Anterior cingulate cortex (tissue), 58 donors: ENCODE measurements around the gene SLC35F2.
A peak's percentile ranks its signal among the peaks of the same experiment; 100 is the strongest.
"Not testable (repeated sequence)": the region's sequence is repeated elsewhere in the genome, so short reads cannot be mapped to it uniquely, and the experiment has no call there.

Source experiments
- DNase-seq, 58 donors: peaks; one replicate each; lab custom pipeline; 2025; lab: John Stamatoyannopoulos, UW

Gene SLC35F2

DNA sequence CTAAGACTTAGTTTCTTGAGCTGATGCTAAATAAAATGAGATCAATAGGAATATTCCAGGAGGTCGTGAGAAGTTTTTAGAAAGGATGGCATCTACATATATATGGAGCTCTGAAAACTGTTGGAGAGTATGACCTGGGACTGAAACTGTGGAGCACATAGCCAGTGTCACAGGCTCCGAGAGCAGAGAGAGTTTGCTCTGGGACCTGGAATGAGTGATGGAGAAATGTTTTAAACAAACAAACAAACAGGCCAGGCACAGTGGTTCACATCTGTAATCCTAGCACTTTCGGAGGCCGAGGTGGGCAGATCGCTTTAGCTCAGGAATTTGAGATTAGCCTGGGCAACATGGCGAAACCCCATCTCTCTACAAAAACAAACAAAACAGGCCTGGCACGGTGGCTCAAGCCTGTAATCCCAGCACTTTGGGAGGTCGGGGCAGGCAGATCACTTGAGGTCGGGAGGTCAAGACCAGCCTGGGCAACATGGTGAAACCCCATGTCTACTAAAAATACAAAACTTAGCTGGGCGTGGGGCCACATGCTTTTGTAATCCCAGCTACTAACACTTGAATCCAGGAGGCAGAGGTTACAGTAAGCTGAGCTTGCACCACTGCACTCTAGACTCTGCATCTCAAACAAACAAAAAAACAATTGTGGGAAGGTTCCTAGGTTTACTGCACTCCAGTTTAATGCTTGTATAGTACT lies 67.1 kb downstream of the SLC35F2 start:
- DNase-seq = no peak

DNA sequence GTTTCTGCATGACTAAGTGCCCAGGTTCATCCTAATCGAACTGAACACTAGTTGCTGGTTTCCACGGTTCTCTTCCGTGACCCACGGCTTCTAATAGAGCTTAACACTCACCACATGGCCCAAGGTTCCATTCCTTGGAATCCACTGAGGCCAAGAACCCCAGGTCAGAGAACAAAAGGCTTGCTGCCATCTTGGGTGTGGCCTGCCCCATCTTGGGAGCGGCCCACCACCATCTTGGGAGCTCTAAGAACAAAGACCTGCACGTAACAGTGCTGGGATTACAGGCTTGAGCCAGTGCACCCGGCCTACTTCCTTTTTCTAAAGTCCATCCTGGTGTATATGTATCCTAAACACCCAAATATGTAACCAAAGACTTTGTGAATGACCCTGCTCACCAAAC lies 68.8 kb downstream of the SLC35F2 start:
- DNase-seq = no peak

DNA sequence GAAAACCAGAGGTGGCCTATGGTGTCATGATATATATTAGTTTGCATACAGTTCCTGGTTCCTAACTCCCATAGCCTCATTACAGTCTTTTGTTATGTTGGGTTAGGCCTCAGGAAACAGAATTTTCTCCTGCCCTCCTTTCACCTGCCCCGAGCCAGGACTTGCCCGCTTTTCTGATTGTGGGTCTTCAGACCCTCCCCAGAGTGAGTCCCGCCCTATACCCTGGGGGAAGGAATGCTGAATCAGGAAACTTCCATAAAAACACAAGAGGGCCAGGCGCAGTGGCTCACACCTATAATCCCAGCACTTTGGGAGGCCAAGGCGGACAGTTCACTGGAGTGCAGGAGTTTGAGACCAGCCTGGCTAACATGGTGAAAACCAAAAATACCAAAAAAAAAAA lies 70.9 kb downstream of the SLC35F2 start:
- no peak for DNase-seq

DNA sequence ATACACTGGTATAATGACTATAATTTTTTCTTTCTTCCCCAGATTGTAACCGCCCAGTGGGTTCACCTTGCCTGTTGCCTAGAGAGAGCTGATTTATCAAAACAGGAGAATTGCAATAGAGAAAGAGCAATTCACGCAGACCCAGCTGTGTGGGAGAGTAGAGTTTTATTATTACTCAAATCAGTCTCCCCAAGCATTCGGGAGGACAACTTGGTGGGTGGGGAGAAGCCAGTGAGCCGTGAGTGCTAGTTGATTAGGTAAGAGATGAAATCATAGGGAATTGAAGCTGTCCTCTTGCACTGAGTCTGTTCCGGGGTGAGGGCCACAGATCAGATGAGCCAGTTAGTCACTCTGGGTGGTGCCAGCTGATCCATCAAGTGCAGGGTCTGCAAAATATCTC lies 73.2 kb downstream of the SLC35F2 start:
- no peak for DNase-seq

DNA sequence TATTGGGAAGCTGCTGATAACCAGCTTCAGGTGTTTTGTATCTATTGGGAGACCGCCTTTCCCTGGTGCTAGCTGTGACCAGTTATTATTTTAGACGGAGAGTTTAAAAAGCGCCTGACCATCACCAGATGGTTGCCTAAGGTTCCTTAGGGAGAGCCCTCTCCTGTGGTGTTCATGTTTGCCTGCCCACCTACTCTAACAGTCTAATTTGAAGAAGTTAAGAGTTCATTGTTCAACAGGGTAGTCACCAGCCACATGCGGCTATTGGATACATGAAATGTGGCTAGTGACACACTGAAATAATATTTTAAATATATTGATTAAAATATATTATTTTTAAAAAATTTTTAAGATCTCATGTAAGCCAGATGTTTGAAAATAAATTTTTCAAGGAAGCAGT lies 75.5 kb downstream of the SLC35F2 start:
- no peak for DNase-seq

DNA sequence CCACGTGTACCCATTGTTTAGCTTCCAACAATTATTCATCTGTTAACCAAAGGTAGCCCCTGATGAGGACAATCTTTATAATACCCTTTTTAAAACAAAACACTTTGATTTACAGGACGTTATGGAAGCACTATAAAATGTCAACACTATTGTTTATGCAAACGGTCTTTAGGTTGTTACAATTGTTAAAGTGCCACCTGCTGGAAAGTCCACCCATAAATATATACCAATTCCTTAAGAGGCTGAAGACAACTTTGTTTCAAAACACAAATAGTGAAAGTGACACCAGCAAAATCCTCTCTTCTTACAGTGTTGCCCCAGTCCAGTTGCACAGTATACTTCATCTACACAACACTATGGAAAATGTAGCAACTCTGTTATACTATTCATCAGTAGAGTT lies 77.8 kb downstream of the SLC35F2 start:
- no peak for DNase-seq

DNA sequence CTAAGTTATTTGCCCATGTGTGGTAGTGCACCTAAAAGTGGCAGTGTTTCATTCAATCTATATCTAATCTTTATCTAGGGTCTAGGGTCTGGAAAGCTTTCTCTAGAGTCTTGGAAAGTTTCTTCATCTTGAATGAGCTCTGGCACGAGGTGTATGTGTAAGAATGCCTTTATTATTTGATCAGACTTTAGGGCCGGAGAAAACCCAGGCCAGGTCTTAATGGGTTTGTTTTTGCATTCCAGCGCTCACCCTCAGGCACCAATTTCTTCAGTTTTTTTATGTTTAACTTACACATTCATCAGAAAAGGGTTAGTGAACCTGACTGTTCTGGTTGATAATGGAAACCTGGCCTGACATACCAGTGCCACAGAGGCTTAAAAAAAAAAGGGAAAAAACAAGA lies 78.5 kb downstream of the SLC35F2 start:
- DNase-seq = no peak

DNA sequence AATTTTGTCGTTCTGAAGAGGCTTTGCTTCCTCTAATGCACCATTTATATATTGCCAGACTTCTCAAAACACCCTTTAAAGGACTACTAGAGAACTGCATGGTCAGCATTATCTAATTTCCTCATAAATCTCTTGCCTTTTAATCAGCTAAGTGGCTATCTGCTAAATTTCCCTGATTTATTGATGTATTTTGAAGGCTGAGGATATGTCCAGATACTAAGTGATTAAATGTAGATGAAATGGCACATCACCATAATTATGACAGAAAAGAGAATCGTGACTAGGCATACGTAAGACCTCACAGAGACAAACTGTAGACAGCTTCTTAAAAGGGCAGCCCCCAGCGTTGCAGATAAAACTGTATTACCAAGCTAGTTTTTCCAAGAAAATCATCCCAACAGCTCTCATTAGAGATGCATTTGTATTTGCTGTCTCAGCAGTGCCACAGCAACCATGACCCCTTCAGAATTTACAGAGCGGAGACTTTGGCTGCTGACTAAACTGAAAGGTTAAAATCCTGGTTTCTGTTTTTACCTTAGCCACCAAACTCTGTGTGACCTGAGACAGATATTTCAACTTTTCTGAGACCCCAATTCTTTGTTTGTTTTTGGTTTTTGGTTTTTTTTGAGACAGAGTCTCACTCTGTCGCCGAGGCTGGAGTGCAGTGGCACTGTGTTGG lies 79.6 kb downstream of the SLC35F2 start:
- no peak for DNase-seq

DNA sequence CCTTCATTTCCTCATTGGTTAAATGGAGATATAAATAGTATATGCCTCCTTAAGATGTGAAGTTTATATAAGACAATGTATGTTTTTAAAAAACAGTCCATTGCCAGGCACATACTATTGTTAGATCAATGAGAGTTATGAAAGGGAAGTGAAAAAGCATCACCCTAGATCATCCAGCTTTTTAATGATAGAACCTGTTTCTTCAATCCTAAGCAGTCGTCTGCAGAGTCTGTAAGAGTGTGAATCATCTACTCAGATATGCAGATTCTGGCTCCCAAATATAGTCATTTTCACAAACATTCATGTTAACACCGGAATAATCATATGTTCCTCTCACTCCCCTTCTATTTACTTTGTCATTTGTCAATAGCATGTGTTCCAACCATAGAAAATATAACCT lies 81.5 kb downstream of the SLC35F2 start:
- DNase-seq = no peak

DNA sequence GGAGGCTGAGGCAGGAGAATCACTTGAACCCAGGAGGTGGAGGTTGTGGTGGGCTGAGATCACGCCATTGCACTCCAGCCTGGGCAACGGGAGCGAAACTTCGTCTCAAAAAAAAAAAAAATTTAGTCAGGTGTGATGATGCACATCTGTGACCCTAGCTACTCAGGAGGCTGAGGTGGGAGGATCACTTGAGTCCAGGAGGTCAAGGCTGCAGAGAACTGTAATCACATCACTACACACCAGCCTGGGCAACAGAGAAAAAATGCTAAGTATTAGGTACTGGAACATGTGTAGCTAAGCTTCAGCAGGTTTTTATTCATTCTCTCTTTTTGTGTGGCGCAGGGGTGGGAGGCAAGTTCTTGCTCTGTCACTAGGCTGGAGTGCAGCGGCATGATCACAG lies 82.5 kb downstream of the SLC35F2 start:
- DNase-seq = no peak

DNA sequence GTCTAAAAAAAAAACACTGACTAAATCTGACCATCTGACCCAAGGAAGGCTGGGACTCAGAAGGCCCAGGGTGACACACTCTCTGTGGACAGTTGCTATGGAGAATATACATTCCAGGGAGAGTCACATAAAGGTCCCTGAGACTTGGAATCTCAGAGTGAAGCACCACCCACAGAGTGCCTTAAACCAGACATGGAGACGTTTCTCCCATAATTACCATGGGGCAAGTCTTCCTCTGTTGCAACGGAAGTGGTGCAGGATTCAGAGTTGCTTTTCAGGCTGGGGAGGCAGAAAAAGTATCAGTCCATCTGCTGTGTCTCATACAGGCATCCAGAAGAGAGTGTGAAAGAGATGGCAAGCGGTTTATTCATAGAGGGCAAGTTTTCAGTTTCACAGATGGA lies 88.0 kb downstream of the SLC35F2 start:
- peak in 2 of 58 donors; percentile 2 to 3 for DNase-seq

DNA sequence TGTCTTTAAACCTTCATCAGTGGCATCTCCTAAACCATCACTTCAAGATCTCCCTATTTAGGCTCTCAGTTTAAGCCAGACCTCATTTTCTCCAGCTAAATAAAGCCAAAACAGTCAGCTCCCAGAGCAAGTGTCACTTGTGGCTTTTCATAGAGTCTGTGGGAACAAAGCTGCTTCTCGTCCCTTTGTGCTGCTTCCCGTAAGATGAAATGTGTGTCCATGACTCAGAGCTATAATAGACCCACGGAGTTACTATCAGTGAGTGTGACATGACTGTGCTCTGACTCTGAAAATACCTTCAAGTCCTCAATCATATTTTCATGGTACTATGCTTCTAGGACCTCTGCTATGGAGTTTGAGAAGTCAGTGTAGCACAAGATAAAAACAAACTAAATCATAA lies 89.4 kb downstream of the SLC35F2 start:
- DNase-seq = peak in 1 of 58 donors; percentile 4

DNA sequence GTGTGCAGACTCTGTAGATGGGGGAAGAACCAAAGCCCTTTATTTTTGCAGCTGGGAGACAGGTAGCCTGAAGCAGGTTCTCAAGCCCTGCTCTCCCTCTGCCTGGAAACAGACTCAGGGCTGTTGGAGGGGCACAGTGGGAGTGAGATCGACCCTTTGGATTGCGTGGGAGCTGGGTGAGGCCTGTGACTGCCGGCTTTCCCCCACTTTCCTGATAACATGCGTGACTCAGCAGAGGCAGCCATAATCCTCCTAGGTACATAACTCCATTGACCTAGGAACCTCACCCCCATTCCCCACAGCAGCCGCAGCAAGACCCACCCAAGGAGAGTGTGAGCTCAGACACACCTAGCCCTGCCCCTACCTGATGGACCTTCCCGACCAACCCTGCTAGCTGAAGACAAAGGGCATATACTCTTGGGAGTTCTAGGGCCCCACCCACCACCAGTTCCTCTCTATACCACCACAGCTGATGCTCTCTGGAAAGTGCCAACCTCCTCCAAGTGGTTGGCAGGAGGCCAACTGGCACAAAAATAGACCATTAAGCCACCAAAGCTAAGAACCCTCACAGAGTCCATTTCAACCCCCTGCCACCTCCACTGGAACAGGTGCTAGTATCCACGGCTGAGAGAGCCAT lies 99.8 kb downstream of the SLC35F2 start:
- not testable (repeated sequence) for DNase-seq

DNA sequence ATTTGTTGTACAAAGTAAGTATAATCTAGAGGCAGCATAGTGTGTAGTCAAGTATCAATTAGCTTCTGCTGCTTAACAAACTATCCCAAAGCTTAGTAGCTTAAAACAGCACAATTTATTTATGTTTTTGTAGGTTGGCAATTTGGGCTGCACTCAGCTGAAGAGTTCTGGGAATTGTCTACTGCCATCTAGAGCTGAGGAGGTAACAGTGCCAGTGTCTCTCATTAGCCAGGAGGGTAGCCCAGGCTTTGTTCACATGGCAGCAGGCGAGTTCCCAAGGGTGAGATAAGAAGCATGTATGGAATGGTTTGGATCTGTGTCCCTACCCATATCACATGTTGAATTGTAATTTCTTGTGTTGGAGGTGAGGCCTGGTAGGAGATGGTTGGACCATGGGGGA lies 100.9 kb downstream of the SLC35F2 start:
- no peak for DNase-seq

DNA sequence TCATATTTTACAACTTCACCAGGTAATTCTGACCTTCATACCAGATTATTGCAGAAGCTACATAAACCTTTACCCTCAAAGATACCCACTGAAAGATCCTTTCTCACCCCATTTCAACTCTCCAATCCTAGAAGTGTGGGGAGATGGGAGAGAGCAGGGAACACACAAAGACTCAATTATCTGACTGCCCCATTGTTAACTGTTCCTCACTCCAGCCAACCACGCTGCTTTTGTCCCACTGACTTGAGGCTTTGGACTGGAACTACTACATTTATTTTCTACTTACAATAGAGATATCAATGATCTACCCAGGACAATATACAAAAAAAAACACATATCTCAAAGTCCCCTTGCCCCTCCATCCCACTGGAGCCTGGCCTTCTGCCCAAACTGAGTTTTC lies 102.0 kb downstream of the SLC35F2 start:
- peak in 6 of 58 donors; percentile 4 to 29 (median 24) for DNase-seq

DNA sequence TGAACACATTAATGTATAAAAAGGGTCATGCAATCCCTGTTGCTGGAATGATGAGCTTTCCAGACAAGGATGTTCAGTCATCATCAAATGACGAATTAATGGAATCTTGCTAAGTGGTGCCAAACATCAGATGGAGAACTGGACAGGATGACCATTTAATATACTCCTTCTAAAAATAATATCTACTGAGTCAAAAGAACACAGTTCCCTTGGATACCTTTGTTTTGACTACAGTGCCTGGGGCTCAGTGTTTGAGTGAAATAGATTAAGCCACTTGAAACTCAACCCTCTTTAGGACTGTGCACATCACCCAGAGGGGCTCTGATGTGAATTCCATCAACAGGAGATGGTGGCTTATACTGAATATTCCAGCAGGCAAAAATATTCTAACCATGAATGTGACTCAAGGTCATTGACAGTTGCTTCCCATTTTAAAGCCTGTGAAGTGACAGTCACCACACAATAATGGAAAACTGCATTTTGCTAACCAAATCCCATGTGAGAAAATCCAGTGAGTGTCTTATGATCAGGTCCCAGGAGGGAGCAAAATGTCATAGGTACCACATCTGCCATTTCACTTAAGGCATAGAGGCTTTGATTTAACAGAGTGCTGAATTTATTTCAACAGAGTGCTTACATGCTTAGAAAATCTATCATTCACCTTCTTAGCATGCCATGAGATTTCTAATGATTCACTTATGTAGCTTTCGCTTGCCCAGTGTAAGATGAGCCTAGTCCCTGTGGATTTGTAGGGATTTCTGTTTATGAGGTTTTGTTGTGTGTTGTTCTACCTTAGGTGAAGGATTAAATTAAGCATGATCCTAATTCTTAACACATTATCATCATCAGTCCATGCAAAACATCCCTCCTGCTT lies 105.4 kb downstream of the SLC35F2 start:
- no peak for DNase-seq

DNA sequence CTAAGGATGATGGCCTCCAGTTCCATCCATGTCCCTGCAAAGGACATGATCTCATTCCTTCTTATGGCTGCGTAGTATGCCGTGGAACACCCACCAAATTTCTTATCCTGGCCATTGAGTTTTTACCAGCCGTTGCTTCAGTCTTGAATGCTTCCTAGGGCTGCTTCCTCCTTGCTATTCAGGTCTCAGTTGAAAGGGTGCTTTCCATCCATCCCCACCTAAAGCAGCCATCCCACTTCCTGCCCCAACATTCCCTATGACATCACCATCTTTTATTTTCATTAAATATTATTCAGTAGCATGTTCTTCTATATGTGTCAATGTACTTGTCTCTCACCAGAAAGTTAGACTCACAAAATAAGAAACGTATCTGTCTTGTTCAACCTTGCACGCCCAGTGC lies 106.1 kb downstream of the SLC35F2 start:
- no peak for DNase-seq

DNA sequence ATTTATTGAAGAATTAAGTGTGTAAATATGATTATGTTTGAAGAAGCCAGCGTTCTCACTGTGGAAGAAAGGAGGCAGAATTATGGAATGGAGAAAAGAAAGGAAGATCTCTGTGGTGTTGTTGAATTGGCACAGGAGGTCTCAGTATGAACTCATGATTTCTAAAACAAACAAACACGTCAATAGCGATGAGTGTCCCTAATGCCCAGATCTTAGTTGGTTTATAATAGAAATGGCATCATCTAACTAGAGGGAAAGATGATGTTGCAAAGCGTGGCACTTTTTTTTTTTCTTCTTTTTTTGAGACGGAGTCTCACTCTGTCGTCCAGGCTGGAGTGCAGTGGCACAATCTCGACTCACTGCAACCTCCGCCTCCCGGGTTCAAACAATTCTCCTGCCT lies 107.5 kb downstream of the SLC35F2 start:
- no peak for DNase-seq

DNA sequence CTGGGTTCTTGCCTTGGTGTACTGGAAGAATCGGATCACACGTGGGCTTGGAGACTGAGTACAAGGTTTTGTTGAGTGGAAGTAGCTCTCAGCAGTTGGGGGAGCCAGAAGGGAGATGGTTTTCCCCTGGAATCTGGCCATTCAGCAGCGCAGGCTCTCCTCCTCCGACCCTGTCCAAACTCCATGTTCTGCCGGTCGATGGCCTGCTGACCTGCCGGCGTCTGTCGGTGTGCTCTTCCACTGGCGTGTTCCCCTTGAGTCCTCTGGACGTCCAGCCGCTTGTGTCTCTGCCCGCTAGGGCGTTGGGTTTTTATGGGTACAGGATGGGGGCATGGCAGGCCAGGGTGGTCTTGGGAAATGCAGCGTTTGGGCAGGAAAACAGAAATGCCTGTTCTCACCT lies 108.3 kb downstream of the SLC35F2 start:
- DNase-seq = no peak

DNA sequence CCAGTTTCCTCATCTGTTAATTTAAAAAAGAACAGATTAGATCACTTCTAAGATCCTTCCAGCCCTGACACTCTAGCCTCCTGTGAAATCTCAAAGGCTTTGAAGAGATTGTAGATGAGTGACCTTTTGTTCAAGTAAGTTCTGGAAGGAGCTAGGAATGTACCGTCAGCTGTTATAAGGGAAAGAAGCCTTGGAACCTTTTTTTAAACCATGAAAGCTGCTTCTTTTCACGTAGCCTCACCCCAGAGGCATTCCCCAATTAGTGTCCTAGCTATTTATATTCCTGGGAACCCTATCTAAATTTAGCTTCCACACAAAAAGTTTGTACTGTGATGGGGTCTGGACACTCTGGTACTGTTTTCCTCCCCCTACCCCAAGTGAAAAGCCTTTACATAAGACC lies 111.0 kb downstream of the SLC35F2 start:
- no peak for DNase-seq

DNA sequence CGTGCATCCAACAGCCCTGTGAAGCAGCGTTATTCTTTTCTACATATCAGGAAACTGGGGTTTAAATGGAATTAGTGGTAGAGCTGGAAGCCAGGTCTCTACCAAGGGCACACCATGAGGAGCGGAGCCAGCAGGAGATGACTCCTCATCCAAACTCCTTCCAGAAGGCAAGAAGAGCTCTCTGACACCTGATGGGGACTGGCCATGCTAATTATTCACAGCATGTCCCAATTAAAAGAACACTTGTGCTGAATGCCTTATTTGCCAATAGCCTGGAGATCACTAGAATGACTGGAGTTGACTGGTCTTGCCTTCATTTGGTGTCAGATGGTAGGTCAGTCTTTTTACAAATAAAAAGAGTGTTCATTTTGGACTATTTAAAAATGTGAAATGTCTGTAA lies 113.9 kb downstream of the SLC35F2 start:
- no peak for DNase-seq
